ENCODE data around the gene CAST.

Gene CAST

DNA sequence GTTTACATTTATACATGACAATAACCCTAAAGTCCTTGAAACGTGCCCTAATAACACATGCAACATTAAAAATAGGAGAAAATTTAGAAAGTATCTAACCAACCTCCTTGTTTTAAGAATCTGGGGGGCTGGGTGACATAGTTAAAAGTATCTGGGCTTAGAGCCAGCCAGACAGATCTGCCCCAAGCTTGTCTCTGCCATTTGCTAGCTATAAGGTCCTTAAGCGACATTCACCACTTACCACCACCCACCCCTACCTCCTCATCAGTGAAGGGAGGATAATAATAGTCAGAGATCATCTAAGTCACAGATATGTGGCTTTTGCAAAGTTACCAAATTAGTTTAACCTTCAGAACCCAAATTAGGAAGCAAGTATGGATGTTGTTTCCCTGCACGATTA is 33.8 kb upstream of the CAST start:
- no peaks in the 10 kb centered on the region for H3K27me3 ChIP-seq (ENCODE audit: insufficient read depth, low read length)
- H3K27ac ChIP-seq (ENCODE audit: low read depth, low read length, poor library complexity, severe bottlenecking), result no peak overlapping the region
- no peaks in the 10 kb centered on the region for H3K36me3 ChIP-seq (ENCODE audit: insufficient read depth, low read length)
- H3K4me1 ChIP-seq (ENCODE audit: insufficient read depth, low read length, severe bottlenecking), result peaks cover 4% of the 10 kb centered on the region
- H3K9ac ChIP-seq (ENCODE audit: low read length), result no peak overlapping the region
- no peak overlapping the region for H3K4me2 ChIP-seq (ENCODE audit: low read length)
- no peaks in the 10 kb centered on the region for H4K20me1 ChIP-seq (ENCODE audit: insufficient read depth, low read length)
- no peak overlapping the region for H3K4me3 ChIP-seq (ENCODE audit: low read depth, low read length, poor library complexity, severe bottlenecking)
- no peaks in the 10 kb centered on the region for H3K9me2 ChIP-seq (ENCODE audit: low read depth, low read length)
- H3F3A ChIP-seq (ENCODE audit: insufficient read depth, low read length), result no peaks in the 10 kb centered on the region
- H3K9me3 ChIP-seq (ENCODE audit: low read length), result no peaks in the 10 kb centered on the region
- TF ChIP-seq EZH2 (IDR thresholded peaks at IDR 0.05; ENCODE audit: borderline replicate concordance, low read length), result no peak
- TF ChIP-seq, protein P1, sequence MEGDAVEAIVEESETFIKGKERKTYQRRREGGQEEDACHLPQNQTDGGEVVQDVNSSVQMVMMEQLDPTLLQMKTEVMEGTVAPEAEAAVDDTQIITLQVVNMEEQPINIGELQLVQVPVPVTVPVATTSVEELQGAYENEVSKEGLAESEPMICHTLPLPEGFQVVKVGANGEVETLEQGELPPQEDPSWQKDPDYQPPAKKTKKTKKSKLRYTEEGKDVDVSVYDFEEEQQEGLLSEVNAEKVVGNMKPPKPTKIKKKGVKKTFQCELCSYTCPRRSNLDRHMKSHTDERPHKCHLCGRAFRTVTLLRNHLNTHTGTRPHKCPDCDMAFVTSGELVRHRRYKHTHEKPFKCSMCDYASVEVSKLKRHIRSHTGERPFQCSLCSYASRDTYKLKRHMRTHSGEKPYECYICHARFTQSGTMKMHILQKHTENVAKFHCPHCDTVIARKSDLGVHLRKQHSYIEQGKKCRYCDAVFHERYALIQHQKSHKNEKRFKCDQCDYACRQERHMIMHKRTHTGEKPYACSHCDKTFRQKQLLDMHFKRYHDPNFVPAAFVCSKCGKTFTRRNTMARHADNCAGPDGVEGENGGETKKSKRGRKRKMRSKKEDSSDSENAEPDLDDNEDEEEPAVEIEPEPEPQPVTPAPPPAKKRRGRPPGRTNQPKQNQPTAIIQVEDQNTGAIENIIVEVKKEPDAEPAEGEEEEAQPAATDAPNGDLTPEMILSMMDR (IDR thresholded peaks at IDR 0.05; ENCODE audit: low read length), result no peak
- H3K79me2 ChIP-seq (ENCODE audit: insufficient read depth, low read length), result no peaks in the 10 kb centered on the region
- no peak overlapping the region for H2AFZ ChIP-seq (ENCODE audit: low read length)

DNA sequence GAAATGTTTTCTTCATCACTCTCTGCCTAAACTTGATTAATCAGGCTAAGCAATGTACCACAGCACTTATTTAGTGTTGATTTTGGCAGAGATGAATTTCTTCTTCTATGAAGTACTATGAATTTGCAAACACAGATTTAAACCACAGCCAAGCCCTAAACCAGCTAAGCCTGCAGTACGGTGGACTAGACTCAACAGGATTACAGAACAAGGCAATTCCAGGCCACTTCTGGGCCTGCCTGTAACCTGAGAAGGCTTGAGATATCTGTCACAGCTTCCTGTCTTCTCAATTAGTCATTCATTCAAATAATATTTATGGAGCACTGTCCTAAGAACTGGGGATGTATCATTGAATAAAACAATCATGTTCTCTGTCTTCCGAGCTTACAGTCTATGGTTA is 32.4 kb upstream of the CAST start:
- no peaks in the 10 kb centered on the region for H4K20me1 ChIP-seq (ENCODE audit: insufficient read depth, low read length)
- H3F3A ChIP-seq (ENCODE audit: insufficient read depth, low read length), result no peaks in the 10 kb centered on the region
- peaks cover 4% of the 10 kb centered on the region for H3K4me1 ChIP-seq (ENCODE audit: insufficient read depth, low read length, severe bottlenecking)
- H2AFZ ChIP-seq (ENCODE audit: low read length), result no peak overlapping the region
- H3K4me3 ChIP-seq (ENCODE audit: low read depth, low read length, poor library complexity, severe bottlenecking), result no peak overlapping the region
- TF ChIP-seq, protein P1 (IDR thresholded peaks at IDR 0.05; ENCODE audit: low read length), result no peak
- TF ChIP-seq EZH2 (IDR thresholded peaks at IDR 0.05; ENCODE audit: borderline replicate concordance, low read length), result no peak
- no peak overlapping the region for H3K27ac ChIP-seq (ENCODE audit: low read depth, low read length, poor library complexity, severe bottlenecking)
- H3K9me3 ChIP-seq (ENCODE audit: low read length), result no peaks in the 10 kb centered on the region
- no peaks in the 10 kb centered on the region for H3K9me2 ChIP-seq (ENCODE audit: low read depth, low read length)
- no peaks in the 10 kb centered on the region for H3K36me3 ChIP-seq (ENCODE audit: insufficient read depth, low read length)
- H3K4me2 ChIP-seq (ENCODE audit: low read length), result no peak overlapping the region
- H3K27me3 ChIP-seq (ENCODE audit: insufficient read depth, low read length), result no peaks in the 10 kb centered on the region
- no peak overlapping the region for H3K9ac ChIP-seq (ENCODE audit: low read length)
- no peaks in the 10 kb centered on the region for H3K79me2 ChIP-seq (ENCODE audit: insufficient read depth, low read length)

GRCh38 chr5:96633820-96634219 is 28.4 kb upstream of the CAST start:
- H4K20me1 ChIP-seq (ENCODE audit: insufficient read depth, low read length), result no peaks in the 10 kb centered on the region
- no peak overlapping the region for H2AFZ ChIP-seq (ENCODE audit: low read length)
- no peaks in the 10 kb centered on the region for H3F3A ChIP-seq (ENCODE audit: insufficient read depth, low read length)
- H3K9ac ChIP-seq (ENCODE audit: low read length), result no peak overlapping the region
- TF ChIP-seq EZH2 (IDR thresholded peaks at IDR 0.05; ENCODE audit: borderline replicate concordance, low read length), result no peak
- TF ChIP-seq, protein P1 (IDR thresholded peaks at IDR 0.05; ENCODE audit: low read length), result no peak
- no peaks in the 10 kb centered on the region for H3K36me3 ChIP-seq (ENCODE audit: insufficient read depth, low read length)
- H3K4me3 ChIP-seq (ENCODE audit: low read depth, low read length, poor library complexity, severe bottlenecking), result no peak overlapping the region
- no peaks in the 10 kb centered on the region for H3K79me2 ChIP-seq (ENCODE audit: insufficient read depth, low read length)
- no peaks in the 10 kb centered on the region for H3K4me1 ChIP-seq (ENCODE audit: insufficient read depth, low read length, severe bottlenecking)
- H3K27me3 ChIP-seq (ENCODE audit: insufficient read depth, low read length), result no peaks in the 10 kb centered on the region
- H3K9me2 ChIP-seq (ENCODE audit: low read depth, low read length), result no peaks in the 10 kb centered on the region
- H3K9me3 ChIP-seq (ENCODE audit: low read length), result no peaks in the 10 kb centered on the region
- no peak overlapping the region for H3K4me2 ChIP-seq (ENCODE audit: low read length)
- no peak overlapping the region for H3K27ac ChIP-seq (ENCODE audit: low read depth, low read length, poor library complexity, severe bottlenecking)

Data from OCI-LY1 (cell line).